ENCODE measurements around the gene PSMD8. TPM values are rescaled to one million over a fixed set of nuclear protein-coding genes. Genes with fewer than 3 reads are reported as not detected.

PSMD8 gene
- total and polyA plus RNA-seq, 4 donors: 89.3 to 134 (median 119) TPM

DNA sequence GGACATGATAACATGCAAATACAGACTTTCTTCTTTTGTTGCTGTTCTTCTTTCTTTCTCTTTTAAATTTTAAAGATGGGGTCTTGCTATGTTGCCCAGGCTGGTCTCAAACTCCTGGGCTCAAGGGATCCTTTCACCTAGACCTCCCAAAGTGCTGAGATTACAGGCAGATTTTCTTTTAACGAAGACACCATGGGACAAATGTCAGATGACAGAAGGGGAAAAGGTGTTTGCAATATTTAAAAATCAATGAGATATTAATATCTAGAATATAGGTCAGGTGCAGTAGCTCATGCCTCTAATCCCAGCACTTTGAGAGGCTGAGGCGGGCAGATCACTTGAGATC lies 55.4 kb downstream of the PSMD8 start:
- Histone ChIP-seq H3K27ac (ENCODE audit: low read depth in 1 of 2, low read length in 2 of 2) (no peak overlapping the region), H3K27me3 (ENCODE audit: control insufficient read depth in 4 of 4, insufficient read depth in 4 of 4, low read length in 3 of 4) (peaks cover 0 to 9% (median 4%) of the 10 kb centered on the region in 4 donors), H3K9me3 (ENCODE audit: control insufficient read depth in 4 of 4, low read length in 3 of 4) (no peaks in the 10 kb centered on the region), H3K9ac (ENCODE audit: low read depth in 1 of 2, low read length in 2 of 2) (no peak overlapping the region), H3K4me3 (ENCODE audit: low read depth in 1 of 3, low read length in 3 of 3) (no peak overlapping the region), H3K36me3 (ENCODE audit: control insufficient read depth in 4 of 4, insufficient read depth in 3 of 4, low read depth in 1 of 4, low read length in 3 of 4) (no peaks in the 10 kb centered on the region), H3K4me1 (ENCODE audit: control insufficient read depth in 4 of 4, insufficient read depth in 4 of 4, low read length in 3 of 4) (peaks cover 0 to 2% (median 0%) of the 10 kb centered on the region in 4 donors)
- DNase-seq (ENCODE audit: low spot score): no peak
- TF ChIP-seq, protein P1, sequence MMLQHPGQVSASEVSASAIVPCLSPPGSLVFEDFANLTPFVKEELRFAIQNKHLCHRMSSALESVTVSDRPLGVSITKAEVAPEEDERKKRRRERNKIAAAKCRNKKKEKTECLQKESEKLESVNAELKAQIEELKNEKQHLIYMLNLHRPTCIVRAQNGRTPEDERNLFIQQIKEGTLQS (IDR thresholded peaks at IDR 0.05): no peak
- TF ChIP-seq SP1 (IDR thresholded peaks at IDR 0.05) (no peak), HNF4G (IDR thresholded peaks at IDR 0.05) (no peak), HNF4A (conservative IDR thresholded peaks at IDR 0.05) (no peak), RXRA (IDR thresholded peaks at IDR 0.05) (no peak)
- TF ChIP-seq, protein P2, sequence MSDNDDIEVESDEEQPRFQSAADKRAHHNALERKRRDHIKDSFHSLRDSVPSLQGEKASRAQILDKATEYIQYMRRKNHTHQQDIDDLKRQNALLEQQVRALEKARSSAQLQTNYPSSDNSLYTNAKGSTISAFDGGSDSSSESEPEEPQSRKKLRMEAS (IDR thresholded peaks at IDR 0.05): no peak
- TF ChIP-seq, protein P3, sequence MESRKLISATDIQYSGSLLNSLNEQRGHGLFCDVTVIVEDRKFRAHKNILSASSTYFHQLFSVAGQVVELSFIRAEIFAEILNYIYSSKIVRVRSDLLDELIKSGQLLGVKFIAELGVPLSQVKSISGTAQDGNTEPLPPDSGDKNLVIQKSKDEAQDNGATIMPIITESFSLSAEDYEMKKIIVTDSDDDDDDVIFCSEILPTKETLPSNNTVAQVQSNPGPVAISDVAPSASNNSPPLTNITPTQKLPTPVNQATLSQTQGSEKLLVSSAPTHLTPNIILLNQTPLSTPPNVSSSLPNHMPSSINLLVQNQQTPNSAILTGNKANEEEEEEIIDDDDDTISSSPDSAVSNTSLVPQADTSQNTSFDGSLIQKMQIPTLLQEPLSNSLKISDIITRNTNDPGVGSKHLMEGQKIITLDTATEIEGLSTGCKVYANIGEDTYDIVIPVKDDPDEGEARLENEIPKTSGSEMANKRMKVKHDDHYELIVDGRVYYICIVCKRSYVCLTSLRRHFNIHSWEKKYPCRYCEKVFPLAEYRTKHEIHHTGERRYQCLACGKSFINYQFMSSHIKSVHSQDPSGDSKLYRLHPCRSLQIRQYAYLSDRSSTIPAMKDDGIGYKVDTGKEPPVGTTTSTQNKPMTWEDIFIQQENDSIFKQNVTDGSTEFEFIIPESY (IDR thresholded peaks at IDR 0.05): no peak
- WGBS: 78% methylated on average over 2 of the region's 2 CpGs

DNA sequence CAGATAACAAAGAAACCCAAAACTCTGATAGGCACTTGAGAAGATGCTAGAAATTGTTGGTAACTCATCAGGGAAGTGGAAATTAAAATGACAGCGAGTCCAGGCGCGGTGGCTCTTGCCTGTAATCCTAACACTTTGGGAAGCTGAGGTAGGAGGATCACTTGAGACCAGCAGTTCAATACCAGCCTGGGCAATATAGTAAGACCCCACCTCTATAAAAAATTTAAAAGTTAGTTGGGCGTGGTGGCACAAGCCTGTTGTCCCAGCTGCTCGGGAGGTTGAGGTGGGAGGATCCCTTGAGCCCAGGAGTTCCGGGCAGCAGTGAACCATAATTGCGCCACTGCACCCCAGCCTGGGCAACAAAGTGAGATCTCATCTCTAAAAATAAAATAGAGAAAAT lies 56.6 kb downstream of the PSMD8 start:
- H3K36me3 ChIP-seq (ENCODE audit: control insufficient read depth in 4 of 4, insufficient read depth in 3 of 4, low read depth in 1 of 4, low read length in 3 of 4): no peaks in the 10 kb centered on the region
- H3K9ac ChIP-seq (ENCODE audit: low read depth in 1 of 2, low read length in 2 of 2): no peak overlapping the region
- DNase-seq (ENCODE audit: low spot score): no peak
- H3K27ac ChIP-seq (ENCODE audit: low read depth in 1 of 2, low read length in 2 of 2): no peak overlapping the region
- WGBS: 85% methylated on average over 7 of the region's 7 CpGs
- TF ChIP-seq SP1 (IDR thresholded peaks at IDR 0.05) (no peak), JUND (IDR thresholded peaks at IDR 0.05) (no peak), NR2F2 (IDR thresholded peaks at IDR 0.05) (no peak), HNF4G (IDR thresholded peaks at IDR 0.05) (no peak), FOXA1 (IDR thresholded peaks at IDR 0.05) (no peak), RAD21 (IDR thresholded peaks at IDR 0.05) (no peak), RXRA (IDR thresholded peaks at IDR 0.05) (no peak), EGR1 (IDR thresholded peaks at IDR 0.05; ENCODE audit: low read depth in 2 of 2) (no peak), FOXA2 (IDR thresholded peaks at IDR 0.05) (no peak)
- TF ChIP-seq, protein P4, sequence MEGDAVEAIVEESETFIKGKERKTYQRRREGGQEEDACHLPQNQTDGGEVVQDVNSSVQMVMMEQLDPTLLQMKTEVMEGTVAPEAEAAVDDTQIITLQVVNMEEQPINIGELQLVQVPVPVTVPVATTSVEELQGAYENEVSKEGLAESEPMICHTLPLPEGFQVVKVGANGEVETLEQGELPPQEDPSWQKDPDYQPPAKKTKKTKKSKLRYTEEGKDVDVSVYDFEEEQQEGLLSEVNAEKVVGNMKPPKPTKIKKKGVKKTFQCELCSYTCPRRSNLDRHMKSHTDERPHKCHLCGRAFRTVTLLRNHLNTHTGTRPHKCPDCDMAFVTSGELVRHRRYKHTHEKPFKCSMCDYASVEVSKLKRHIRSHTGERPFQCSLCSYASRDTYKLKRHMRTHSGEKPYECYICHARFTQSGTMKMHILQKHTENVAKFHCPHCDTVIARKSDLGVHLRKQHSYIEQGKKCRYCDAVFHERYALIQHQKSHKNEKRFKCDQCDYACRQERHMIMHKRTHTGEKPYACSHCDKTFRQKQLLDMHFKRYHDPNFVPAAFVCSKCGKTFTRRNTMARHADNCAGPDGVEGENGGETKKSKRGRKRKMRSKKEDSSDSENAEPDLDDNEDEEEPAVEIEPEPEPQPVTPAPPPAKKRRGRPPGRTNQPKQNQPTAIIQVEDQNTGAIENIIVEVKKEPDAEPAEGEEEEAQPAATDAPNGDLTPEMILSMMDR (IDR thresholded peaks at IDR 0.05; ENCODE audit: low read depth, low read length, missing input control): no peak
- TF ChIP-seq, protein P5, sequence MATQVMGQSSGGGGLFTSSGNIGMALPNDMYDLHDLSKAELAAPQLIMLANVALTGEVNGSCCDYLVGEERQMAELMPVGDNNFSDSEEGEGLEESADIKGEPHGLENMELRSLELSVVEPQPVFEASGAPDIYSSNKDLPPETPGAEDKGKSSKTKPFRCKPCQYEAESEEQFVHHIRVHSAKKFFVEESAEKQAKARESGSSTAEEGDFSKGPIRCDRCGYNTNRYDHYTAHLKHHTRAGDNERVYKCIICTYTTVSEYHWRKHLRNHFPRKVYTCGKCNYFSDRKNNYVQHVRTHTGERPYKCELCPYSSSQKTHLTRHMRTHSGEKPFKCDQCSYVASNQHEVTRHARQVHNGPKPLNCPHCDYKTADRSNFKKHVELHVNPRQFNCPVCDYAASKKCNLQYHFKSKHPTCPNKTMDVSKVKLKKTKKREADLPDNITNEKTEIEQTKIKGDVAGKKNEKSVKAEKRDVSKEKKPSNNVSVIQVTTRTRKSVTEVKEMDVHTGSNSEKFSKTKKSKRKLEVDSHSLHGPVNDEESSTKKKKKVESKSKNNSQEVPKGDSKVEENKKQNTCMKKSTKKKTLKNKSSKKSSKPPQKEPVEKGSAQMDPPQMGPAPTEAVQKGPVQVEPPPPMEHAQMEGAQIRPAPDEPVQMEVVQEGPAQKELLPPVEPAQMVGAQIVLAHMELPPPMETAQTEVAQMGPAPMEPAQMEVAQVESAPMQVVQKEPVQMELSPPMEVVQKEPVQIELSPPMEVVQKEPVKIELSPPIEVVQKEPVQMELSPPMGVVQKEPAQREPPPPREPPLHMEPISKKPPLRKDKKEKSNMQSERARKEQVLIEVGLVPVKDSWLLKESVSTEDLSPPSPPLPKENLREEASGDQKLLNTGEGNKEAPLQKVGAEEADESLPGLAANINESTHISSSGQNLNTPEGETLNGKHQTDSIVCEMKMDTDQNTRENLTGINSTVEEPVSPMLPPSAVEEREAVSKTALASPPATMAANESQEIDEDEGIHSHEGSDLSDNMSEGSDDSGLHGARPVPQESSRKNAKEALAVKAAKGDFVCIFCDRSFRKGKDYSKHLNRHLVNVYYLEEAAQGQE (IDR thresholded peaks at IDR 0.05): no peak
- TF ChIP-seq, protein P2 (IDR thresholded peaks at IDR 0.05): no peak
- no peaks in the 10 kb centered on the region for H3K9me3 ChIP-seq (ENCODE audit: control insufficient read depth in 4 of 4, low read length in 3 of 4)
- H3K4me1 ChIP-seq (ENCODE audit: control insufficient read depth in 4 of 4, insufficient read depth in 4 of 4, low read length in 3 of 4): peaks cover 0 to 2% (median 0%) of the 10 kb centered on the region in 4 donors
- H3K27me3 ChIP-seq (ENCODE audit: control insufficient read depth in 4 of 4, insufficient read depth in 4 of 4, low read length in 3 of 4): peaks cover 0 to 9% (median 4%) of the 10 kb centered on the region in 4 donors
- H3K4me3 ChIP-seq (ENCODE audit: low read depth in 1 of 3, low read length in 3 of 3): no peak overlapping the region

Data from liver (tissue), 9 donors.